Stimulated activated CD8-positive, alpha-beta memory T cell treated with anti-CD3 and anti-CD28 coated beads, Interleukin-2, amount 100 ng/mL, for 1 hour (primary cell): ENCODE results near the gene ANKRD44.
"Not testable (repeated sequence)": the region's sequence is repeated elsewhere in the genome, so short reads cannot be mapped to it uniquely, and the experiment has no call there.

ENCODE experiments used
- DNase-seq, 2 donors: peaks; one replicate each; pipeline ENCODE4 v3.0.0-alpha.2; 2020; ENCODE audit warnings: low read depth in 2 of 2

ANKRD44 gene

DNA sequence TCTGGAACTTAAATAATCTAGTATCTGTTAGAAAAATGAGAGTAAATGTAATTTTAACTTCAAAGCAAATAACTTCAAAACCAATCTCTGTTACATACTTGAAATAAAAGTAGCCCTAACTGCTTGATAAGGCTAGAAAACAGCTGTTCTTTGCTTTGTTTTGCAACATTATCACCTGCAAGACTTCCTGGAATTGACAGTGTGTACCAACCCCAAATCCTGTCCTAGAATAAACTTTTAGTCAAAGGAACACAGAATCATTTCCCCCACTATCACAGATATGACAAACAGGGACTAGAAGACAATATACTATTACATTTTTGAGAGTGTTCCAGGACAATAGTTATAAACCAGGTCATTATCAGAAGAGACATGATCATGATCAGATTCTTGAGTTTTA is 278.8 kb downstream of the ANKRD44 start:
- no peak for DNase-seq

DNA sequence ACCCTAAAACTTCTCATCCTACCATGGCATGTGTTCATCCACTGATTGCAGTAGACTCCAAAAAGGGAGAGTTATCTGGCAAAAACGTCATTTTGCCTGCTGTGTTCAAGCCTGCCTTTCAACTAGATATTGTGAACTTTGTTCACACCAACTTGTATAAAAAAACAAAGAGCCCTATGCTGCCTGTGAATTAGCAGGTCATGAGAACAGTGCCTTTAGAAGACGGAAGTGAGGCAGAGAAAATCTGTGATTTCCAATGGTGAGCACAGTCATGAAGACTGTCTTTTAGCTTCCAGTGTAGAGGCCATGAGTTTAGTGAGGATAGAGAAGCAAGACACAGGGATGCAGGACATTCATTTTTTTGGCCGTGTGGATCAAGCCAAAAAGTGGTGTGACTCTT is 280.5 kb downstream of the ANKRD44 start:
- DNase-seq = no peak

DNA sequence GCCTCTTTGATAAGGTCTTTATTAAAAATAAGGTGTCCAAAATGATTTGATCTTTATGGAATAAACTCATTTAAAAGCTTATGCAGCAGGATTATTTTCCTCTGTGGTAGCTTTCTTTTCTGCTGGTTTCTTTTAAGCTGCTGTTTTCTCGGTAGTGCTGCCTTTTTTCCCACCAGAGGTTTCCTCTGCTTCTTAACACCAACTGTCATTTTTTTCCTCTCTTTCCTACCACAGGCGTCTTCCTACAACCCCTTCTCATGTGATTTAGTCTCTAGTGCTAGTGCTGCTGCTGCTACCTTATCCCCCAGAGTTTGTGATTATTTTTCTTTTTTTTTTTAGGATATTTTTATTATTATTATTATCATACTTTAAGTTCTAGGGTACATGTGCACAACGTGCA is 281.9 kb downstream of the ANKRD44 start:
- no peak for DNase-seq

DNA sequence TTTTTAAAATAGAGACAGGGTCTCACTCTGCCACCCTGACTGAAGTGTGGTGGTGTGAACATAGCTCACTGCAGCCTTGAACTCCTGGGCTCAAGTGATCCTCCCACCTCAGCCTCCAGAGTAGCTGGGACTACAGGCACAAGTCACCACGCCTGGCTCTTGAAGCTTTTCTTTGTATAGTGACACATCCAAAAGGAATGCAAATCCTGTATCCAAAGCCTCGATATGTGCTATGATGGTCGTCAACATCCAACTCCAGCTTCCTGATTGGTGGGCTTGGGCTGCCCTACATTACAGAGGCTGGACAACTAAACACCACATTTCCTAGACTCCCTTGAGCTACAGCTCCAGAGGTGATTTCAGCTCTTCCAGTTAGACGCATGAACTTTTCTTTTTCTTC is 282.4 kb downstream of the ANKRD44 start:
- no peak for DNase-seq

DNA sequence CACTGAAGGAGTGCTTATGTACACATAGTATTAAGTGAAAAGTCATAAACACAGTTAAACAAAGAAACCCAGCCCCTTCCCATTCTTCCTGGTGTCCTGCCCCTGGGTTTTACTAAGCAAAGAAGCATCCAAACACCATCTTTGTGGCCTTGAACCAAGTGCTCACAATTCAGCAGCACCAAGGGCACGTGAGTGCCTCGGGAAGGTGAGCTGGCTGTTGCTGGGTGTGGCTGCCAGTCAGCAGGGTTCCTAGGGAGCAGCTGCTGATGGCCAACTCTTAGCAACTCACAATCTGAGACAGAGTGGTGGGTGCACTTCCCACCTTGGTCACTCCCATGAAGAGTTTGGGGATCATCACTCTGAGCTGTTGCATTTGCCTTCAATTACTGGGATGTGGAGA is 286.4 kb downstream of the ANKRD44 start:
- no peak for DNase-seq

DNA sequence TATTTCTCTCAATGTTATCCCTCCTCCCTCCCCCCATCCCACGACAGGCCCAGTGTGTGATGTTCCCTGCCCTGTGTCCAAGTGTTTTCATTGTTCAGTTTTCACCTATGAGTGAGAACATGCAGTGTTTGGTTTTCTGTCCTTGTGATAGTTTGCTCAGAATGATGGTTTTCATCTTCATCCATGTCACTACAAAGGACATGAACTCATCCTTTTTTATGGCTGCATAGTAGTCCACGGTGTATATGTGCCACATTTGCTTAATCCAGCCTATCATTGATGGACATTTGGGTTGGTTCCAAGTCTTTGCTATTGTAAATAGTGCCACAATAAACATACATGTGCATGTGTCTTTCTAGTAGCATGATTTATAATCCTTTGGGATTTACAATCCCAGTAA is 289.7 kb downstream of the ANKRD44 start:
- DNase-seq = not testable (repeated sequence)

DNA sequence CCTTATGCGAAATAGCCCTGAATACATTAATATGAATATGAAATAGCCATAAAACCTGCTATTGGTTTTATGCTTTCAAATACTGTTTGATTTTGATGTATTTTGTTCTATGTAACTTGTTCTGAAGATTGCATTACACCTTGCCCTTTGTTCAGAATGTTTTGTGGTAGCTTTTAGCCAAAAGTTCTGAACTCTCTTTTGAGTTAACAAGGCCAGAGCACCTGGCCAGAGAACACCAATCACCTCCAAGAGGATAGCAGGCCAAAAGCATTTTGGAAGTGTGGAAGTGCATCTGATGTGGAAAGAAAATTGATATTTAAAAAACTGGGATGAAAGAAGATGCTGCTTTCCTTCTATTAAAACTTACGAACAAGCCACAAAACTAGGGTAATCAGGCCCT is 297.5 kb downstream of the ANKRD44 start:
- no peak for DNase-seq

DNA sequence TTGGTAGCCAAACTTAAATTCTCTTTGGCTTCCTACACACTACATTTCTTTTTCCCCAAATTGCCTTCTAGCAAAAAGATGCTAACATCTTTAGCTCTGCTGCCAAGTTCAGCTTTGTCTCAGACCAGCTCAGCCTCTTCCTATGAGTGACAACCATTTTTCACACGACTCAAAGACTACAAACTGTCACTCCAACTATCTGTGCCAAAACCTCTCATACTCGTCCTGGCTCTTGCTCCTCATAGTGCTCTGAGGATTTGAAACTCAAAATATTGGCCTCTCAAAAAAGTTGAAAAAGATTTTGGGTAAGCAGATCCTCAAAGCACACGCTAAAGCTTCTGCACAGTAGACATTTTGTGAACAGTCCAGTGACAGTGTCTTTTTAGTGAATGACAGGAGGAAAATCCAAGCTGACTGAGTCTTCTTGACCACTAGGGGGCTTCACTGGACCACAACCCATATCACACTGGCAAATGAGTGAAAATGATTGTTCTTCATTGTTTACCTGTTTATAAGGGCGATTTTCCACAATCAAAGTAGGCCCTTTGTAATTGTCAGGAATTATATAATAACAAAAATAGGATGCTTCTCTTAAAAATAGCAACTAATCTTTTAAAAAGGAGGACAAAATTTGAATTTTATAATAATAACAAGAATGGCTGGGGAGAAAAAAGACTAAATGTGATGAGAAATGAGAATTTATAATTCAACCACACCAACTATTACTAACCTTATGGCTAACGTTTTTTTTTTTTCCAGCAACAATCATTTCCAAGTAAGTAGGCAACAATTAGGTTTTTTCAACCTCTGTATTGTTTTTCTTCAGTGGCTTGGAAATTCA is 298.6 kb downstream of the ANKRD44 start:
- DNase-seq = no peak

DNA sequence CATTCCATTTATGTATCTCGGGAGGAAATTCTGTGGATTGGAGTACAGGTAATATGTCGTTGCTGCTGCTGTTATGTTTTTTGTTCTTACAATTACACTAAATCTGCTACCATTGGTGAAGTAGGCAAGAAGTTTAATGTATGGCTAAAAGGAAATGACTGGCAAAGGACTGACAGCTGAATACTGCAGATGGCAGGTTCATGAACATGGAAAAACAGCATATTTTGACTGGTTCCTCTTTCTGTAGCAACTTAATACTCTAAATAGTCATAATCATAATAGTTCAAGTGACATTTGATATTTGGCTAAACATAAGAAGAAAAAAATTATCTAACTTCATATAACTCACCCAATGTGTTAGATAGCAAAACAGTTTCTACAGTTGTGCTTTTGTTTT is 299.6 kb downstream of the ANKRD44 start:
- no peak for DNase-seq

DNA sequence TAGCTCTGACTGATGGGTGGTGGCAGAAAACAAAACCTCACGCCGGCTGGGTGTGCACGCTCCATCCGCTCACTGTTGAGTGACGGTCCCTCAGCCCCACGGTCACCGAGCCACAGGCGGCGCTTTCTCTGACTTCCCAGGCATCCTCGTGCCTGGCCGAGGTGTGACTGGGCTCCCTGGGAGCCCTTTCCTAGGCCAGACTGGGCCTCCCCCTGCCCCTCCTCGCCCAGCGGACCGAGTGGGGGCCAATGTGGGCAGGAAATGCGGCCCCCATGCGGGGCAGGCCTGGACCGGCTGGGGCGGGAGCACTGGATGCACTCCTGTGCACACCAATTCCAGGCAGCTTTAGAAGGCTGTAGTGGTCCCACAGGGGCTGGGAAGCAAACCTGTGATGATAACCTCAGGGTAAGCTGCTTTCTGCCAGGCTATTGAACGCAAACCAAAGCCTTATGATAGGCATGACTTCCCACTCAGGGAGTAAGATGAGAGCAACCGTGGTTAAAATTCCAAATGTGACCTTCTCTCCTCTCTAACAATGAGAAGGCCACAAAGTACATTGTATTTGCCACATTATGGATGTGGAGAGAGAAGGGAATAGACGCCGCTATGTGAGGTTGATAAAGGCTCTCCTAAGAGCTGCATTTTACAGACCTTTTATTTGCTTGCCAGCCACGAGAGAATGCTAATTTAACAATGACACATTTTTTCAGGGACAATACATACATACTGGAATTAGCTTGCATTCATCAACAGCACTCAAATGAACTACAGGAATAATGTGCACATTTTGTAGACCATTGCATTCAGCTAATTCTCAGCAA is 300.2 kb downstream of the ANKRD44 start:
- no peak for DNase-seq

DNA sequence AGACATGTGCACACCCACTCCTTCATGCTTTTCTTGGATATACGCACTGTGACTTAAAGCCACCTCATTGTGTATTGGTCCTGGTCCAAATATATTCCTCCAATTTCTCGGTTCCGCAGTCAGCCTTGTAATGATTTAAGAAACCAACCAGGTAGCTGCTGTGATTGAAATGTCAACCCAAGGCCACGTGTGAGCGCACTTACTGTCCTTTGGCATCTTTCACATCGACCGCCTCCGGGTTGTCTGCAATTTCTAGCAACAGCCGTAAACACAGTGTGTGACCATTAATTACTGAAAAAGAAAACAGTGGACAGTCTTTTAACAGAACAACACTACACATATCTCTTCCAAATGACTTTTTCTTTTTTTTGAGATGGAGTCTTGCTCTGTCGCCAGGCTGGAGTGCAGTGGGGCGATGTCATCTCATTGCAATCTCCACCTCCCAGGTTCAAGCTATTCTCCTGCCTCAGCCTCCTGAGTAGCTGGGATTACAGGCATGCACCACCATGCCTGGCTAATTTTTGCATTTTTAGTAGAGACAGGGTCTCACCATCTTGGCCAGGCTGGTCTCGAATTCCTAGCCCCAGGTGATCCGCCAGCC is 301.7 kb downstream of the ANKRD44 start:
- DNase-seq = not testable (repeated sequence)

DNA sequence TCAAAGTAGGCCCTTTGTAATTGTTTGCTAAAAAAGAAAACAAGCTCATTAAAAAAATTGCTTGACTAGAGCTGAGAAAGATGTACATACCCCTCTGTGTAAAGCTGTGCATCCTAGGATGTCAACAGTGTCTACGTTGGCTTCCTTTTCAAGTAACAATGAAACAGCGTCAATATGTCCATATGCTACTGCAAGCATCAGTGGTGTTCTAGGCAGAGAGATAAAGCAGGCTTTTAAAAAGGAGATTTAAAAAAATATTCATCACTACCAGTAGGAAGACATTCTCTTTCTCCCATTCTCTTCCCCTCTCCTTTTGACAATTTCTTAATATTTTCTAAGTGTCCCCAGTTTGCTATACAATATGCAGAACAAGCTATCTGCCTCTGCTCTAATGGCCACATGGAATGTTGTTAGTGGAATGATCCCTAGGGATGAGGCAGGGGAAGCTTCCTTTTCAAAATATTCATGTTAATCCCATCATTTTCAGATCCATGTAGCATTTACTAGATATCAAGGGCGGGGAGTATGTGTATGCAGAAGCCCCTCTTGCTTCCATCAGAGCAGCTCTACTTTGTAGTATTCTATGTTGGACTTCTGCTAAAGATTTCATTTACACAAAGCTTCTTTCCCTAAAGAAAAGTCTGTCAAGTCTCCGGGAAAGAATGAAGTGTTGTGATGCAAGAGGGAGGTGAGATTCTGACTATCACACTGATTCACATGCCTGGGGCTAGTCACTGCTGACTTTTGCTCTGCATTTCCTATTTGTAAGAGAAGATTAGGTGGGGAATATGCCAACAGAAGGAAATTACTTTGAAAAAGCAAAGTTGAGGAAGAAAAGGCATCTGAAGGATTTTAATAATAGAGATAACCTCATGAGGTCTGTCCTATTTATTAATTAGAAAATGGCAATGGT is 302.6 kb downstream of the ANKRD44 start:
- DNase-seq = no peak

DNA sequence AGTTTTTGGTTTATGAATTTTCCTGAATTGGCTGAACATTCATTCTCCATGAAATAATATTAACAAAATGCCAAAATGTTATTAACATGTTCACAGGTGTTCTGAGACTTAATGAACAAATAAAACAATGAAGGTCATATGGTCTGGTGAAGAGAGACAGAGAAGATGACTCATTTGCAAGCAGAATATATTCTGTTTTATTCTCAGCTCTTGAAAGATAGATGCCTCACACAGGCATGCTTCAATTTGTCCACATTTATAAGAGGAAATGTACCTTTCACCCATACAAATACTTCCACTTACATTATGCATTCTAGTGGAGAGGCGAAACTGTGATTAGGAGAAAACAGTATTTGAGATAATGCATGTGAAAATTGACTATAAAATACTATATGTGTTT is 308.7 kb downstream of the ANKRD44 start:
- DNase-seq = no peak

DNA sequence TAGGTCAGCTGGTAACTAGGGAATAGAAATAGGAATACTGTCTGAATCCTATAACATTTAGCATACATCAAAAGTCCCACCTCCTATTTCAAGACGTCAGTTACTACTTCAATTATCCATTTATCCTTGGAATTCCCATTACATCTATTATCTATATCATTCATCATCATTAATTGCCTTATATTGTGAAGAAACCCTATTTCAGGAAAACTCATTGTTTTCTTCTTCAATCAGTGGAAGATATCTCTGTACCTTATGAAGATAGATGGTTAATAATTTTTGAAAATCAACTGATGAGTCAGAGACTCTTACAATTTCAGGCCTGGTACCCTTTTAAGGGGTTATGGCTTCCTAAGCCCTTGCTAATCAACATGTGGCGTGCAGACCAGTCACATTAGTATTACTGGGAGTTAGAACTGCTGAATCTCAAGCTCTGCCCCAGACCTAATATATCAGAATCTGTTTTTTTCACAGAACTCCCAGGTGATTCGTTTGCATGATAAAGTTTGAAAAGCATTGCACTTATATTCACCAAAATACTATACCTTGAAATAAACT is 314.7 kb downstream of the ANKRD44 start:
- DNase-seq = no peak

DNA sequence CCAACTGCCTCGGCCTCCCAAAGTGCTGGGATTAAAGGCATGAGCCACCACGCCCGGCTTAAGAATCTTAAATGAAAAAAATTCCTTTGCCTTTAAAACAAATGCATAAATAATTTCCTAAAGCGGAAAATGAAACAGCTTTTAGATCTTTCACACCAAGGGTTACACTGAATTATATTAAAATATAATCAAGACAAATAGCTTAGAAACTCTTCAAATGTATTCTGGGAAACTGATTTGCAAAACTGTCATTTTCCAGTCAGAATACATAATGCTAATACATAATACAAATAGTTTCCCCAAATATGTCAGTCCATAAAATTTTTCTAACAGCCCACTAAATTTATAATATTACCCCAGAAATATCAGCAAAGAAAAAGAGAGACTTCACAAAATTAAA is 315.8 kb downstream of the ANKRD44 start:
- DNase-seq = no peak

DNA sequence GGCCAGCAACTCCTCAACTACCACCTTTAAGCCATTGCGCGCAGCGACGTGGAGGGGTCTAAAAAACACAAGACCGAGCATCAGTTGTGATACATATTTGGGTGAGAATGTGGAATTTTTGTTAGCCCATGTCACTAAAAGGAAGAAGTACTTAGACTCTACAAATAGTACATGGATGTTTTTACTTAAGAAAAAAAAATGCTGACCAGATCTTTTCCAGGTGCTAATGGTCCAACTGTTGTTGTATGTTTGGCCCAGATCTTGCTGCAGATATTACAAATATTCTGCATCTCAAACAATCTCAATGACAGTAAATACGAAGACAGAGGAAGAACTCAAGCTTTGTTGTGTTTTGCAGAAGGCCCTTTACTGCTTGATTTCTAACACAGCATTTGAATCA is 317.0 kb downstream of the ANKRD44 start:
- no peak for DNase-seq

DNA sequence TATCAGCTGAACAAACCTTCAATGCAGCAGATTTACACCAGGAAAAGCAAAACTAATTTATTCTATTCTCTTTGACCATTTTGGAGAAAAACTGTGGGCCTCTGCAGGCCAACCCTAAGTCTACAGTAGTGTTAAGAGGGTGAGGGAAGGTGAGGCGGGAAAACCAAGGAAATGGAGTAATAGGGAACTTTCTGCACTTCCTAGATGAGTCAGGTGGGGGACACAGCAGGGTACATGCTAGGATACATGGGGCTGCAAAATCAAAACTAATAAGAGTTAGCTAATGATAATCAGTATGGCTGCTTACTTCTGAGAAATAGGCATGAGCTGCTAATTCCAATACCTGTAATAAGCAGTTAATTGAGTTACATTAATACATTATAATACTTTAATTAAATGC is 318.1 kb downstream of the ANKRD44 start:
- DNase-seq = no peak

DNA sequence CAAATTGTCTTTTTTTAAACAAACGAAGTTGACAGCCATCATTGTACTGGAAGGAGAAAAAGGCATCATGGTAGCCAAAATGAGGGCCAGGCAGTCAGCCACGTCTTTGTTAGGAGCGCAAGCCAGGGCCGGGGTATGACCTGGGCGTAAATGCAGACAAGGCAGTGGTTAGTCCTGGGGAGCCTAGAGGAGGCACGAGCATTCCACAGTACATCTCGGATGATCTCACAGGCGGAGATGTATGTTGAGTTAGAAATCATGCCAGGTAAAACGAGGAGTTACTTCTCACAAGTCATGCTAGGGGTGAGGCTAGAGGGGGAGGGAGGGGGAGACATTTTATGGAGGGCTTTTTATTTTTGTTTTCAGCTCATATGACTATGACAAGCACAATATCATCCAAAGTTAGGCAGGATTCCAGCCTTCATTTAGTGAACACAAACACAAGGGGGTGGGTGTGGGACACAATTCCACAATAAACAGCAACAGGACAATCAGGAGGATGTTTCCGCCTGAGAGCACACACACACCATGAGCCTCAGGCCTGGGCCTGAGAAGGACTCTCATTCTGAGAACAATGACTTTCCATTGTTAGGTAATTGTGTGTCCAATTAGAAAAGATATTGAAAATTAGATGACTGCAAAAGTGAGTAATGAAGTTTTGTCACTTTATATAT is 319.7 kb downstream of the ANKRD44 start:
- no peak for DNase-seq

DNA sequence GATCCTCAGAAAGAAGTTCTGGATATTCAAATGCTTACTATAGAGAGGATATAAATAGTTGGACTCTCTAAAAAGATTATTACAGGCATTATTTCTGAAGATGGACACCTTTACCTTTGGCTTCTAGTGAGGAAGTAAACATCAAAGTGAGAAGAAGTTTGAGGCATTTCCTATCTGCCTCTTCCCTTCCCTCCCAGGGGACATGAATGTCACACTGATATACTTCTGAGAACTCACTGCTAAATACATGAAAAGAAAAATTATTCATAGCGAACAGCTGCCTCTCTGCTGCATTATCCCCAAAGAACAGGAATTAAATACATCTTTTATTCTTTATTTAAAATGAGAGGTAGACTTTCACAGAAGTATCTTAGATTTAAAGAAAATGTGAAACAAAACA is 320.5 kb downstream of the ANKRD44 start:
- no peak for DNase-seq

DNA sequence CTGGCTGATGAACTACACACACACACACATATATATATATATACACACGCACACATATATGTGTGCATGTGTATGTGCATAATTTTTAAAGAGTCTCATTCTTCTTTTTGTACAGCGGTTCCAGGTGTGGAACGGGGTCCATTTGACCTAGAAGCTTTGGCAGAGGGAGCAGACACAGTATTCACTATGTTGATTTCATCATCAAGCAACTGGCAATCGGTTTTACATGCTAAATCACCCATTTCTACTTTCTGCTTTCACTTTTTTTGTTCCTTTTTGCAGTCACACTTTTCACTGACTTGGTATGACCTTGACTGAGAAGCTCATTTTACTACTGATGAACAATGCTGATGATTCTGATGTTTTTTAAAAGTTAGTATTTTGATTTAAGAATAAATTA is 321.1 kb downstream of the ANKRD44 start:
- DNase-seq = no peak

DNA sequence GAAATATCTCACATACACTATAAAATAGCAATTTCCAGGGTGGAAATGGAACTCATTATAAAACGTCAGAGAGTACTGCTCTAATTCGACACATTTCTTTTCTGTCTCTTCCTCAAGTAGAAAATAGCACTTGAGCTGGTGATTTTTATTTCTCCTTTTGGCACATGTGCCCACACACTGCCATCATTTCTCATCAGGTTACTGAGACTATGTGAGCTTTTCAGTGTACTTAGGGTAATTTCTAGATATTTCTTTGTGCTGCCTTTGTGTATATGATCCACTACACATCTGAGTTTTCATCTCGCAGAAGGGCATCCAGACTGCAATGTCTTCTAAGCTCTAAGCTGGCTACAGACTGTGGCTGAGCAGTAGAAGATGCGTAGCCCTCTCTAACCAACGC is 321.9 kb downstream of the ANKRD44 start:
- no peak for DNase-seq
